ENCODE measurements around the gene A3GALT2.

- TF ChIP-seq EZH2 (IDR thresholded peaks at IDR 0.05; ENCODE audit: low read depth) (no peak), CTCF (conservative IDR thresholded peaks at IDR 0.05) (peak; percentile 94)
Observed at GRCh38 chr1:33367485-33368405, 46.8 kb upstream of the A3GALT2 start.

All from PC-9 (cell line).